ENCODE results near the gene PSME2. TPM values are rescaled to one million over a fixed set of nuclear protein-coding genes. Genes with fewer than 3 reads are reported as not detected.

Gene PSME2
- total RNA-seq, 2 experiments from 2014 or later, result 81.7 to 83.2 TPM

DNA sequence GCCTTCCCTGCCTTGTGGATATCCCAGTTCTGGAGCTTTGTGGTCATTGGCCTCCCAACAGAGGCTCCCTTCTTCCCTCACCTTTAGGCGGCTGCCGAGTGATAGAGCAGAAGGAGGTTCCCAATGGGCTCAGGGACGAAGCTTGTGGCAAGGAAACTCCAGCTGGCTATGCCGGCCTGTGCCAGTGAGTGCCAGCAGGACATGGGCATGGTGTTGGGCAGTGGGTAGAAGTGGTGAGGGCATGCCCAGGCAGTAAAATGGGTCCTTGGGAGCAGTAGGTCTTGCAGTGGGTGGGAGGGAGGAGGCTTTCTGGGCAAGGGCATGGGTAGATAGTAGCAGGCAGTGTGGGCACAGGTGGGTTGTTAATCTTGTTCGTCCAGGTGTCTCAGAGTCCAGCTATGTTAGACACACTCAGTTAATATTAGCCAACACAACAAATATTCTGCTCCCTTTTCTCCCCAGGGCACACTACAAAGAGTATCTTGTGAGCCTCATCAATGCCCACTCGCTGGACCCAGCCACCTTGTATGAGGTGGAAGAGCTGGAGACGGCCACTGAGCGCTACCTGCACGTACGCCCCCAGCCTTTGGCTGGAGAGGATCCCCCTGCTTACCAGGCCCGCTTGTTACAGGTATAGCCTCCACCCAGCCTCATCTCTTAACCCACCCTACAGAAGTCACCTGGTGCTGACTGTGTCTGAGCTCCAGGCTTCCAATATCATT is 13.5 kb upstream of the PSME2 start:
- ChIA-PET CTCF (interaction anchor here (0.7 to 3.1 kb wide), 12 partner anchors 10 to 277 kb away, joined by 3 to 32 read pairs (median 10); partner anchors contain the start of genes DCAF11, EMC9, IPO4 and NRL), POLR2A (interaction anchor here (0.6 to 5.0 kb wide), 14 partner anchors 11 to 271 kb away, joined by 3 to 154 read pairs (median 44); partner anchors contain the start of genes CHMP4A, DCAF11, EMC9 and IPO4)
- H3K4me1 Mint-ChIP-seq (ENCODE audit: low read depth), result peaks cover 50% of the 10 kb centered on the region
- no peaks in the 10 kb centered on the region for H3K27me3 ChIP-seq (ENCODE audit: control insufficient read depth in 1 of 2, insufficient read depth in 2 of 2, low read length in 2 of 2)
- DNase-seq (no peak), ATAC-seq (ENCODE audit: poor library complexity) (no peak)
- H3K36me3 ChIP-seq (ENCODE audit: insufficient read depth, low read length), result peaks cover 74% of the 10 kb centered on the region
- H3K36me3 Mint-ChIP-seq (ENCODE audit: low read depth), result peaks cover 87% of the 10 kb centered on the region
- H3K4me3 ChIP-seq (ENCODE audit: low read length), result no peak overlapping the region
- TF ChIP-seq, protein P1, sequence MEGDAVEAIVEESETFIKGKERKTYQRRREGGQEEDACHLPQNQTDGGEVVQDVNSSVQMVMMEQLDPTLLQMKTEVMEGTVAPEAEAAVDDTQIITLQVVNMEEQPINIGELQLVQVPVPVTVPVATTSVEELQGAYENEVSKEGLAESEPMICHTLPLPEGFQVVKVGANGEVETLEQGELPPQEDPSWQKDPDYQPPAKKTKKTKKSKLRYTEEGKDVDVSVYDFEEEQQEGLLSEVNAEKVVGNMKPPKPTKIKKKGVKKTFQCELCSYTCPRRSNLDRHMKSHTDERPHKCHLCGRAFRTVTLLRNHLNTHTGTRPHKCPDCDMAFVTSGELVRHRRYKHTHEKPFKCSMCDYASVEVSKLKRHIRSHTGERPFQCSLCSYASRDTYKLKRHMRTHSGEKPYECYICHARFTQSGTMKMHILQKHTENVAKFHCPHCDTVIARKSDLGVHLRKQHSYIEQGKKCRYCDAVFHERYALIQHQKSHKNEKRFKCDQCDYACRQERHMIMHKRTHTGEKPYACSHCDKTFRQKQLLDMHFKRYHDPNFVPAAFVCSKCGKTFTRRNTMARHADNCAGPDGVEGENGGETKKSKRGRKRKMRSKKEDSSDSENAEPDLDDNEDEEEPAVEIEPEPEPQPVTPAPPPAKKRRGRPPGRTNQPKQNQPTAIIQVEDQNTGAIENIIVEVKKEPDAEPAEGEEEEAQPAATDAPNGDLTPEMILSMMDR (IDR thresholded peaks at IDR 0.05), result no peak
- H3K4me3 Mint-ChIP-seq, result peak overlapping the region; percentile 37
- intact Hi-C loops (cut with DNase I, micrococcal nuclease), result loop anchor here (1.0 to 5.0 kb wide), 5 partner anchors 12 to 148 kb away; partner anchors contain the start of genes CHMP4A (in 1 of the 2), DCAF11 (in 1 of the 2), NRL (in 1 of the 2) and PSME1 (in 1 of the 2)
- no peaks in the 10 kb centered on the region for H3K27me3 Mint-ChIP-seq
- H3K9me3 Mint-ChIP-seq, result no peaks in the 10 kb centered on the region
- H3K27ac ChIP-seq (ENCODE audit: low read depth in 1 of 2, low read length in 2 of 2), result peak overlapping the region; percentile 97 to 98
- no peaks in the 10 kb centered on the region for H3K9me3 ChIP-seq (ENCODE audit: control insufficient read depth in 1 of 2, insufficient read depth in 1 of 2, low read length in 2 of 2)
- H3K27ac Mint-ChIP-seq, result peak overlapping the region; percentile 98
- H3K4me1 ChIP-seq (ENCODE audit: insufficient read depth, low read length), result peaks cover 43% of the 10 kb centered on the region

DNA sequence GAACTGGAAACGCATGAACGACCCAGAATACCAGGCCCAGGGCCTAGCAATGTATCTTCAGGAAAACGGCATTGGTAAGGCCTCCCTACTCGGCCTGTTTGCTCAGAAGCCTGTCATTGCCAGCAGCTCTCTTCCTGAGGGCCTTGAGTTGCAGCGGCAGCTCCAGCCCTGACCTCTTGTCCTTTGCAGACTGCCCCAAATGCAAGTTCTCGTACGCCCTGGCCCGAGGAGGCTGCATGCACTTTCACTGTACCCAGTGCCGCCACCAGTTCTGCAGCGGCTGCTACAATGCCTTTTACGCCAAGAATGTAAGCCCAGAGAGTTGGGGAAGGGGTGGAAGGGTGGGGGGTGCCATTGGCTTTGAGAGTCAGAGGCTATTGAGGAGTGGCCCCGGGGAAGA is 10.9 kb upstream of the PSME2 start:
- CTCF ChIA-PET, result no interaction called here
- H3K4me3 Mint-ChIP-seq, result no peak overlapping the region
- peaks cover 17% of the 10 kb centered on the region for H3K4me1 ChIP-seq (ENCODE audit: insufficient read depth, low read length)
- H3K27ac Mint-ChIP-seq, result peak overlapping the region; percentile 13
- no peak overlapping the region for H3K4me3 ChIP-seq (ENCODE audit: low read length)
- no peaks in the 10 kb centered on the region for H3K27me3 ChIP-seq (ENCODE audit: control insufficient read depth in 1 of 2, insufficient read depth in 2 of 2, low read length in 2 of 2)
- no peaks in the 10 kb centered on the region for H3K9me3 Mint-ChIP-seq
- H3K9me3 ChIP-seq (ENCODE audit: control insufficient read depth in 1 of 2, insufficient read depth in 1 of 2, low read length in 2 of 2), result no peaks in the 10 kb centered on the region
- no peak for DNase-seq
- H3K27me3 Mint-ChIP-seq, result no peaks in the 10 kb centered on the region
- no peak for ATAC-seq (ENCODE audit: poor library complexity)
- TF ChIP-seq, protein P1 (IDR thresholded peaks at IDR 0.05), result no peak
- no peak overlapping the region for H3K27ac ChIP-seq (ENCODE audit: low read depth in 1 of 2, low read length in 2 of 2)
- peaks cover 79% of the 10 kb centered on the region for H3K36me3 Mint-ChIP-seq (ENCODE audit: low read depth)
- POLR2A ChIA-PET, result interaction anchor here (1.6 to 2.8 kb wide), 2 partner anchors 10 to 43 kb away, joined by 7 to 16 read pairs; partner anchors contain the start of genes DCAF11, NRL, PSME2 and RNF31
- peaks cover 27% of the 10 kb centered on the region for H3K4me1 Mint-ChIP-seq (ENCODE audit: low read depth)
- intact Hi-C loops (cut with DNase I, micrococcal nuclease), result no loop called here
- H3K36me3 ChIP-seq (ENCODE audit: insufficient read depth, low read length), result peaks cover 59% of the 10 kb centered on the region

DNA sequence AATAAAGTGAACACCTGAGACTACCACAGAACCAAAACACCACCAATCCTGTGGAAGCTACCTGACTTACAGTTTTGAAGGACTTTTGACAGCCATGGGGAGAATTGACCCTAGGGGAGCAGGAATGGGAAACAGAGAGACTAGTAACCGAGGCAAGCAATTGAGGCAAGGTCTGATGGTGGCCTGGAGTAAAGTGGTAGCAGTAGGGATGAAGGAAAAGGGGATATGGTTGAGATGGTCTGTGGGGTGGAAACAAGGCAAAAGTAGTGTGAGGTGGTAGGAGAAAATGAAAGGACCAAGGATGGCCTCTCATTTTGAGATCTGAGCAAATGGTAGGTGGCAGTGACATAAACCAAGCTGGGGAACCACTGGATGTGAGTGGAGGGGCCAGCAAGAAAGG is 10.4 kb upstream of the PSME2 start:
- DNase-seq, result no peak
- CTCF ChIA-PET, result no interaction called here
- Histone ChIP-seq H3K27ac (ENCODE audit: low read depth in 1 of 2, low read length in 2 of 2) (no peak overlapping the region), H3K4me3 (ENCODE audit: low read length) (no peak overlapping the region), H3K36me3 (ENCODE audit: insufficient read depth, low read length) (peaks cover 63% of the 10 kb centered on the region), H3K4me1 (ENCODE audit: insufficient read depth, low read length) (peaks cover 12% of the 10 kb centered on the region), H3K27me3 (ENCODE audit: control insufficient read depth in 1 of 2, insufficient read depth in 2 of 2, low read length in 2 of 2) (no peaks in the 10 kb centered on the region), H3K9me3 (ENCODE audit: control insufficient read depth in 1 of 2, insufficient read depth in 1 of 2, low read length in 2 of 2) (no peaks in the 10 kb centered on the region)
- Mint-ChIP-seq H3K4me1 (ENCODE audit: low read depth) (peaks cover 22% of the 10 kb centered on the region), H3K9me3 (no peaks in the 10 kb centered on the region), H3K4me3 (no peak overlapping the region), H3K27ac (peak overlapping the region; percentile 13), H3K36me3 (ENCODE audit: low read depth) (peaks cover 79% of the 10 kb centered on the region), H3K27me3 (no peaks in the 10 kb centered on the region)
- intact Hi-C loops (cut with DNase I, micrococcal nuclease), result no loop called here
- no peak for ATAC-seq (ENCODE audit: poor library complexity)
- POLR2A ChIA-PET, result interaction anchor here (1.6 to 2.8 kb wide), 2 partner anchors 10 to 43 kb away, joined by 7 to 16 read pairs; partner anchors contain the start of genes DCAF11, NRL, PSME2 and RNF31
- TF ChIP-seq, protein P1 (IDR thresholded peaks at IDR 0.05), result no peak

Measured in CD4-positive, alpha-beta T cell (primary cell).